GM12878 (cell line): ENCODE measurements around the gene ESR1. TPM values are rescaled to one million over a fixed set of nuclear protein-coding genes. Genes with fewer than 3 reads are reported as not detected.

Experiments used
- PML ChIP-seq: IDR thresholded peaks from 2 replicates; pipeline ENCODE4 v1.6.1; 2012; ENCODE audit warnings: low read length, inconsistent platforms
- POLR2AphosphoS2 ChIP-seq: IDR thresholded peaks from 2 replicates; pipeline ENCODE4 v1.6.1; 2011; ENCODE audit warnings: low read depth, mild to moderate bottlenecking, low read length, improper control_type of control experiment, moderate library complexity
- STAT3 ChIP-seq: IDR thresholded peaks from 2 replicates; pipeline ENCODE4 v1.6.1; 2011; ENCODE audit warnings: low read depth, low read length, improper control_type of control experiment
- polyA plus RNA-seq, 11 experiments: library from polyadenylated mRNA; depleted of rRNA in 4 of 11; unstranded in 6 of 11; stranded (reverse) in 5 of 11; fragments of >200 nt; fragmentation: Nextera tagmentation in 4 of 11; fragmentation: Illumina TruSeq in 1 of 11; extraction: Ambion mirVana in 4 of 11; extraction: Trizol in 1 of 11; gene quantifications; 1 replicate in 1 of 11; 2 replicates in 10 of 11; pipeline versions ENCODE4 v1.2.1 to v1.2.3, GENCODE V29; 2011 to 2016; ENCODE audit warnings: inconsistent platforms in 2 of 11, missing spikeins in 2 of 11, low read depth in 1 of 11
- total RNA-seq, 4 experiments: library from RNA; depleted of rRNA in 3 of 4; stranded (reverse); fragments of >200 nt in 3 of 4; fragmentation: Illumina TruSeq in 1 of 4; extraction: Trizol in 1 of 4; gene quantifications; 2 replicates each; pipeline versions ENCODE4 v1.2.1 to v1.2.3, GENCODE V29; 2013 to 2021
- TF ChIP-seq, protein P1 (sequence below): fragments of 450-650 bp; IDR thresholded peaks from 2 replicates; pipeline ENCODE4 v1.6.1; 2018; ENCODE audit warnings: borderline replicate concordance, mild to moderate bottlenecking; ENCODE audit not compliant: partially characterized antibody
- TF ChIP-seq, protein P2 (sequence below): IDR thresholded peaks from 2 replicates; pipeline ENCODE4 v1.6.1; 2012; ENCODE audit warnings: improper control_type of control experiment, low read depth, low read length; ENCODE audit not compliant: insufficient replicate concordance
- TF ChIP-seq, protein P3 (sequence below): fragments of 450-650 bp; IDR thresholded peaks from 2 replicates; pipeline ENCODE4 v1.6.1; 2017; ENCODE audit warnings: borderline replicate concordance
- TF ChIP-seq, protein P4 (sequence below): fragments of 150-350 bp; IDR thresholded peaks from 2 replicates; pipeline ENCODE4 v1.6.1; 2016; ENCODE audit warnings: low read depth, low read length

ESR1 gene
- total and polyA plus RNA-seq, 10 of the 15 experiments (the other 5 are each of a cell fraction or from before 2014, with no cell fraction given) = 0.03 to 0.51 (median 0.21) TPM; not detected in 4

DNA sequence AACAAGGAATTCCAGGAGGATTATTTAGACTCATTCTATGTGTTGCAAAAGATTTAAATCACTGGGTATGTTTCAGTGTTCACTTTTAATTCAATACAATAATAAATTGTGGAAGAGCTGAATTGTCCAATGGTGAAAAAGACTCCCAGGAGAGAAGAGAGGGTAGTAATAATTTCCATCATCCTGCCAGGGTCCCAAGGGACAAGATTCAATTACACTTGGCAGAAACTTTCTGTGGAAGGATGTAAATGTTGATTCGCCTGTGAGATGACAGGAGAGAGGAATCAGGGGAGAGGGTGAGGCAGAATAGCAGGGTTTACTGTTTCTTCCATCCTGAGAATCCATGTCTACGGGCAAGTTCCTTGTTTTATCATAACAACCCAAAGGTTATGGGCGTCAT, 342.7 kb downstream of the ESR1 start (continued):
- TF ChIP-seq, protein P1, sequence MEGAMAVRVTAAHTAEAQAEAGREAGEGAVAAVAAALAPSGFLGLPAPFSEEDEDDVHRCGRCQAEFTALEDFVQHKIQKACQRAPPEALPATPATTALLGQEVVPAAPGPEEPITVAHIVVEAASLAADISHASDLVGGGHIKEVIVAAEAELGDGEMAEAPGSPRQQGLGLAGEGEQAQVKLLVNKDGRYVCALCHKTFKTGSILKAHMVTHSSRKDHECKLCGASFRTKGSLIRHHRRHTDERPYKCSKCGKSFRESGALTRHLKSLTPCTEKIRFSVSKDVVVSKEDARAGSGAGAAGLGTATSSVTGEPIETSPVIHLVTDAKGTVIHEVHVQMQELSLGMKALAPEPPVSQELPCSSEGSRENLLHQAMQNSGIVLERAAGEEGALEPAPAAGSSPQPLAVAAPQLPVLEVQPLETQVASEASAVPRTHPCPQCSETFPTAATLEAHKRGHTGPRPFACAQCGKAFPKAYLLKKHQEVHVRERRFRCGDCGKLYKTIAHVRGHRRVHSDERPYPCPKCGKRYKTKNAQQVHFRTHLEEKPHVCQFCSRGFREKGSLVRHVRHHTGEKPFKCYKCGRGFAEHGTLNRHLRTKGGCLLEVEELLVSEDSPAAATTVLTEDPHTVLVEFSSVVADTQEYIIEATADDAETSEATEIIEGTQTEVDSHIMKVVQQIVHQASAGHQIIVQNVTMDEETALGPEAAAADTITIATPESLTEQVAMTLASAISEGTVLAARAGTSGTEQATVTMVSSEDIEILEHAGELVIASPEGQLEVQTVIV = no peak
- TF ChIP-seq, protein P2, sequence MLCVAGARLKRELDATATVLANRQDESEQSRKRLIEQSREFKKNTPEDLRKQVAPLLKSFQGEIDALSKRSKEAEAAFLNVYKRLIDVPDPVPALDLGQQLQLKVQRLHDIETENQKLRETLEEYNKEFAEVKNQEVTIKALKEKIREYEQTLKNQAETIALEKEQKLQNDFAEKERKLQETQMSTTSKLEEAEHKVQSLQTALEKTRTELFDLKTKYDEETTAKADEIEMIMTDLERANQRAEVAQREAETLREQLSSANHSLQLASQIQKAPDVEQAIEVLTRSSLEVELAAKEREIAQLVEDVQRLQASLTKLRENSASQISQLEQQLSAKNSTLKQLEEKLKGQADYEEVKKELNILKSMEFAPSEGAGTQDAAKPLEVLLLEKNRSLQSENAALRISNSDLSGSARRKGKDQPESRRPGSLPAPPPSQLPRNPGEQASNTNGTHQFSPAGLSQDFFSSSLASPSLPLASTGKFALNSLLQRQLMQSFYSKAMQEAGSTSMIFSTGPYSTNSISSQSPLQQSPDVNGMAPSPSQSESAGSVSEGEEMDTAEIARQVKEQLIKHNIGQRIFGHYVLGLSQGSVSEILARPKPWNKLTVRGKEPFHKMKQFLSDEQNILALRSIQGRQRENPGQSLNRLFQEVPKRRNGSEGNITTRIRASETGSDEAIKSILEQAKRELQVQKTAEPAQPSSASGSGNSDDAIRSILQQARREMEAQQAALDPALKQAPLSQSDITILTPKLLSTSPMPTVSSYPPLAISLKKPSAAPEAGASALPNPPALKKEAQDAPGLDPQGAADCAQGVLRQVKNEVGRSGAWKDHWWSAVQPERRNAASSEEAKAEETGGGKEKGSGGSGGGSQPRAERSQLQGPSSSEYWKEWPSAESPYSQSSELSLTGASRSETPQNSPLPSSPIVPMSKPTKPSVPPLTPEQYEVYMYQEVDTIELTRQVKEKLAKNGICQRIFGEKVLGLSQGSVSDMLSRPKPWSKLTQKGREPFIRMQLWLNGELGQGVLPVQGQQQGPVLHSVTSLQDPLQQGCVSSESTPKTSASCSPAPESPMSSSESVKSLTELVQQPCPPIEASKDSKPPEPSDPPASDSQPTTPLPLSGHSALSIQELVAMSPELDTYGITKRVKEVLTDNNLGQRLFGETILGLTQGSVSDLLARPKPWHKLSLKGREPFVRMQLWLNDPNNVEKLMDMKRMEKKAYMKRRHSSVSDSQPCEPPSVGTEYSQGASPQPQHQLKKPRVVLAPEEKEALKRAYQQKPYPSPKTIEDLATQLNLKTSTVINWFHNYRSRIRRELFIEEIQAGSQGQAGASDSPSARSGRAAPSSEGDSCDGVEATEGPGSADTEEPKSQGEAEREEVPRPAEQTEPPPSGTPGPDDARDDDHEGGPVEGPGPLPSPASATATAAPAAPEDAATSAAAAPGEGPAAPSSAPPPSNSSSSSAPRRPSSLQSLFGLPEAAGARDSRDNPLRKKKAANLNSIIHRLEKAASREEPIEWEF = no peak
- TF ChIP-seq, protein P3, sequence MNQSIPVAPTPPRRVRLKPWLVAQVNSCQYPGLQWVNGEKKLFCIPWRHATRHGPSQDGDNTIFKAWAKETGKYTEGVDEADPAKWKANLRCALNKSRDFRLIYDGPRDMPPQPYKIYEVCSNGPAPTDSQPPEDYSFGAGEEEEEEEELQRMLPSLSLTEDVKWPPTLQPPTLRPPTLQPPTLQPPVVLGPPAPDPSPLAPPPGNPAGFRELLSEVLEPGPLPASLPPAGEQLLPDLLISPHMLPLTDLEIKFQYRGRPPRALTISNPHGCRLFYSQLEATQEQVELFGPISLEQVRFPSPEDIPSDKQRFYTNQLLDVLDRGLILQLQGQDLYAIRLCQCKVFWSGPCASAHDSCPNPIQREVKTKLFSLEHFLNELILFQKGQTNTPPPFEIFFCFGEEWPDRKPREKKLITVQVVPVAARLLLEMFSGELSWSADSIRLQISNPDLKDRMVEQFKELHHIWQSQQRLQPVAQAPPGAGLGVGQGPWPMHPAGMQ = no peak
- TF ChIP-seq STAT3 (no peak), PML (no peak), POLR2AphosphoS2 (no peak)
- TF ChIP-seq, protein P4, sequence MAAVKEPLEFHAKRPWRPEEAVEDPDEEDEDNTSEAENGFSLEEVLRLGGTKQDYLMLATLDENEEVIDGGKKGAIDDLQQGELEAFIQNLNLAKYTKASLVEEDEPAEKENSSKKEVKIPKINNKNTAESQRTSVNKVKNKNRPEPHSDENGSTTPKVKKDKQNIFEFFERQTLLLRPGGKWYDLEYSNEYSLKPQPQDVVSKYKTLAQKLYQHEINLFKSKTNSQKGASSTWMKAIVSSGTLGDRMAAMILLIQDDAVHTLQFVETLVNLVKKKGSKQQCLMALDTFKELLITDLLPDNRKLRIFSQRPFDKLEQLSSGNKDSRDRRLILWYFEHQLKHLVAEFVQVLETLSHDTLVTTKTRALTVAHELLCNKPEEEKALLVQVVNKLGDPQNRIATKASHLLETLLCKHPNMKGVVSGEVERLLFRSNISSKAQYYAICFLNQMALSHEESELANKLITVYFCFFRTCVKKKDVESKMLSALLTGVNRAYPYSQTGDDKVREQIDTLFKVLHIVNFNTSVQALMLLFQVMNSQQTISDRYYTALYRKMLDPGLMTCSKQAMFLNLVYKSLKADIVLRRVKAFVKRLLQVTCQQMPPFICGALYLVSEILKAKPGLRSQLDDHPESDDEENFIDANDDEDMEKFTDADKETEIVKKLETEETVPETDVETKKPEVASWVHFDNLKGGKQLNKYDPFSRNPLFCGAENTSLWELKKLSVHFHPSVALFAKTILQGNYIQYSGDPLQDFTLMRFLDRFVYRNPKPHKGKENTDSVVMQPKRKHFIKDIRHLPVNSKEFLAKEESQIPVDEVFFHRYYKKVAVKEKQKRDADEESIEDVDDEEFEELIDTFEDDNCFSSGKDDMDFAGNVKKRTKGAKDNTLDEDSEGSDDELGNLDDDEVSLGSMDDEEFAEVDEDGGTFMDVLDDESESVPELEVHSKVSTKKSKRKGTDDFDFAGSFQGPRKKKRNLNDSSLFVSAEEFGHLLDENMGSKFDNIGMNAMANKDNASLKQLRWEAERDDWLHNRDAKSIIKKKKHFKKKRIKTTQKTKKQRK = no peak
